ENCODE measurements around the gene CT47C1.
A peak's percentile ranks its signal among the peaks of the same experiment; 100 is the strongest.

CT47C1 gene

DNA sequence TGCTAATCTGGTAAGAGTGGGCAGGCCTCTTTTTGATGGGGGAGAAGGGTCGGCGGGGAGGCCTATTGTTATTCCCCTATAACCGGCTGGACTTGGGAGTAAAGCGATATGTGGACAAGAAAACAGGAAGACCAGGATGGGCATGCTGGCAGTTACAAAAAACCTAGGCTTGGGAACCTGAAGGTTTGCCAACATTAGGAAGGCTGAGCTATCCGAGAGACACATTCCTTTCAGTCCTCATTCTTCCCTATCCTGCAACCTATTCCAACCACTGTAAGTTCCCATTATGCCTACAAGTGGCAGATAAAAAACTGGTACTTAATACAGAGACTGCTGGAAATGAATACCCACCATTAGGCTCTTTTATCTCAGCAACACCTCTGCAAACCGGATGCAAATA is 32.4 kb upstream of the CT47C1 start:
- no peak for TF ChIP-seq CTCF (IDR thresholded peaks at IDR 0.05)
- peak overlapping the region in 1 of 2 donors; percentile 19 for H3K27ac ChIP-seq
- no peak for DNase-seq (ENCODE audit: low spot score)

GRCh38 chrX:119041175-119041574 is 31.6 kb upstream of the CT47C1 start:
- Histone ChIP-seq H3K4me3 (no peak overlapping the region), H3K27ac (peak overlapping the region in 1 of 2 donors; percentile 6)
- peak; percentile 77 for DNase-seq (ENCODE audit: low spot score)
- TF ChIP-seq CTCF (IDR thresholded peaks at IDR 0.05), result no peak

More for the DNA sequence above, 32.4 kb upstream of the CT47C1 start:
- H3K4me3 ChIP-seq, result no peak overlapping the region

DNA sequence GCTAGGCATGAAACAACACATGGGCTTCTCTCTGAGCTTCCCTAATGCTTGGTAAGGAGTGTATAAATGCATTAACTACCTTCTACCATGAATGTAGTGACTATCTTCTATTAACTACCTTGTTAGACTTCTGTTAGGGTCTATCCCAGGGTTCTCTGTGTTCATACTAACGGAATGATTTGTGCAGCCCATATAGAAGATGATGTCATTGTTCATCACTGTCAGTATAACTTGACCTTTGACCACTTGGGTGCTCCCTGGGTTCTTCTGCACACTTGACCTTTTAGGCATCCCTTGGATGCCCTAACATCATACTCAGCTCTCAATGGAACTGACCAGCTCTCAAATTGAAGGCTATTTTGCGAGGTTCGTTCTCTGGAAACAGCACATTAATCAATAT is 30.8 kb upstream of the CT47C1 start:
- TF ChIP-seq CTCF (IDR thresholded peaks at IDR 0.05), result no peak
- DNase-seq (ENCODE audit: low spot score), result no peak
- Histone ChIP-seq H3K27ac (no peak overlapping the region), H3K4me3 (no peak overlapping the region)

DNA sequence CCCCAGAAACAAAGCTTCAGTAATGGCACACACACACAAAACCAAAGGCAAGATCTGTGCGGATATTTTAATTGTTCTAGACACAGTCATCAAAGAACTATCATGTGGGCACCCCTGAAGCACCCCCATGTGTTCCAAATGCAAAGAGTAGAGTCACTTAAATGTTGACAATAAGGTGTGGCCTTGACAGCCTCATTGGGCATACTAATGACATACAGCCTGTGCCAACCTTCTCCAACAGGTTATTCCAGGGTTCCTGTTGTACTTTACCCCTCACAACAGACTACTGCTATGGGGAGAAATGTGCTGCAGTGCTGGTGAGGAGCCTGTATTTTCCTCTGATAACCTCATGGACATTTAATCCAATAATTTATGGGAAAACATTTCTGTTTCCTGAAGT is 29.8 kb upstream of the CT47C1 start:
- H3K4me3 ChIP-seq, result no peak overlapping the region
- DNase-seq (ENCODE audit: low spot score), result no peak
- H3K27ac ChIP-seq, result no peak overlapping the region
- no peak for TF ChIP-seq CTCF (IDR thresholded peaks at IDR 0.05)

- H3K4me3 ChIP-seq, result no peak overlapping the region
- no peak overlapping the region for H3K27ac ChIP-seq
- no peak for TF ChIP-seq CTCF (IDR thresholded peaks at IDR 0.05)
- DNase-seq (ENCODE audit: low spot score), result no peak
These were observed 26.9 kb upstream of the CT47C1 start for GRCh38 chrX:119045884-119046283.

DNA sequence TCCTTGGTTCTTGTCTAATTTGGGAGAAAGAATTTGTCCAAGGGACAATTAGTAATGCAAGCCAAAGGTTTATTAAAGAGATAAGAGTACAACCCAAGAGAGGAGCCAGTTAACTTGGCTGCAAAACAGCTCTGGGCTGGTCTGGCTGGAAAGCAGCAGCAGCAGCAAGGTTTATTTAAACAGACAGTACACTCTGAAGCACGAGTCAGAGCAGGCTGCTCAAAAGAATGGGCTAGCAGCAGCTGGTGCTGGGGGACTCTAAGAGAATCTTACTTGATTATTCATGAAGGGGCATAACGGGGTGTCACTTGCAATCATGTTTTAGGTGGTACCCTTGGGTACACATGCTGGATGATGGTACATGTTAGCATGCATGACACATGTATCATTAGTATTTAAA is 17.1 kb upstream of the CT47C1 start:
- no peak for DNase-seq (ENCODE audit: low spot score)
- no peak overlapping the region for H3K4me3 ChIP-seq
- H3K27ac ChIP-seq, result no peak overlapping the region
- no peak for TF ChIP-seq CTCF (IDR thresholded peaks at IDR 0.05)

GRCh38 chrX:119062750-119063374 is 9.9 kb upstream of the CT47C1 start:
- Histone ChIP-seq H3K4me3 (no peak overlapping the region), H3K27ac (no peak overlapping the region)
- no peak for TF ChIP-seq CTCF (IDR thresholded peaks at IDR 0.05)
- DNase-seq (ENCODE audit: low spot score), result no peak

Measured in coronary artery (tissue), 2 donors.